K562 (cell line): Measurements from ENCODE around the gene LST1. TPM values are rescaled to one million over a fixed set of nuclear protein-coding genes. Genes with fewer than 3 reads are reported as not detected.

ENCODE experiments used
- BCL6 ChIP-seq: fragments of 250-450 bp; sonication (Bioruptor Pico); IDR thresholded peaks from 2 replicates; pipeline ENCODE4 v1.4.0; 2020
- ESRRA ChIP-seq: fragments of 450-650 bp; IDR thresholded peaks from 2 replicates; pipeline ENCODE4 v1.6.1; 2014; ENCODE audit warnings: low read depth, mild to moderate bottlenecking, moderate library complexity, borderline replicate concordance
- MIER1 ChIP-seq: fragments of 450-650 bp; IDR thresholded peaks from 2 replicates; pipeline ENCODE4 v1.6.1; 2016; ENCODE audit warnings: antibody characterized with exemption, mild to moderate bottlenecking, low read depth
- NONO ChIP-seq, 2 experiments: fragments of 200-400 bp in 1 of 2; fragments of 450-650 bp in 1 of 2; formaldehyde crosslinking in 1 of 2; IDR thresholded peaks; 2 replicates each; pipeline ENCODE4 v1.6.1; 2017; ENCODE audit warnings: low read depth in 2 of 2, mild to moderate bottlenecking in 2 of 2, moderate library complexity in 2 of 2, low read length in 1 of 2
- NRF1 ChIP-seq, 2 experiments: fragments of 450-650 bp; IDR thresholded peaks in 1 of 2; conservative IDR thresholded peaks in 1 of 2; 2 replicates each; pipeline ENCODE4 v1.6.1; 2014; ENCODE audit warnings: mild to moderate bottlenecking in 2 of 2
- PHB ChIP-seq: fragments of 250-450 bp; sonication (Bioruptor Pico); IDR thresholded peaks from 2 replicates; pipeline ENCODE4 v1.5.0; 2021
- PHTF2 ChIP-seq: fragments of 250-450 bp; sonication (Bioruptor Pico); IDR thresholded peaks from 2 replicates; pipeline ENCODE4 v1.5.0; 2021; ENCODE audit warnings: mild to moderate bottlenecking
- SAP30 ChIP-seq: fragments of 200-600 bp; sonication (generic); IDR thresholded peaks from 2 replicates; pipeline ENCODE4 v1.6.1; 2012; ENCODE audit warnings: borderline replicate concordance, low read depth, mild to moderate bottlenecking, moderate library complexity, low read length, control low read depth, inconsistent platforms; ENCODE audit not compliant: insufficient read depth, poor library complexity, severe bottlenecking
- TRIM25 ChIP-seq: fragments of 450-650 bp; IDR thresholded peaks from 2 replicates; pipeline ENCODE4 v1.7.0; 2016; ENCODE audit warnings: borderline replicate concordance
- ZFP30 ChIP-seq: fragments of 250-450 bp; sonication (Bioruptor Pico); IDR thresholded peaks from 2 replicates; pipeline ENCODE4 v1.8.0; 2022; ENCODE audit warnings: moderate library complexity, mild to moderate bottlenecking, inconsistent platforms, borderline replicate concordance
- ZNF449 ChIP-seq: fragments of 250-450 bp; sonication (Bioruptor Pico); IDR thresholded peaks from 2 replicates; pipeline ENCODE4 v1.8.0; 2022; ENCODE audit warnings: moderate library complexity, mild to moderate bottlenecking, inconsistent platforms
- ZNF77 ChIP-seq: fragments of 250-450 bp; sonication (Bioruptor Pico); IDR thresholded peaks from 2 replicates; pipeline ENCODE4 v1.5.0; 2020
- polyA plus RNA-seq, 8 experiments: library from polyadenylated mRNA; depleted of rRNA in 4 of 8; stranded (reverse) in 5 of 8; unstranded in 3 of 8; fragments of >200 nt; fragmentation: Nextera tagmentation in 2 of 8; fragmentation: Illumina TruSeq in 1 of 8; extraction: Ambion mirVana in 2 of 8; extraction: Trizol in 1 of 8; gene quantifications; 2 replicates each; pipeline versions ENCODE4 v1.2.1 to v1.2.3, GENCODE V29; 2011 to 2014; ENCODE audit warnings: inconsistent platforms in 1 of 8, missing spikeins in 1 of 8
- total RNA-seq, 7 experiments: library from RNA; depleted of rRNA in 6 of 7; stranded (reverse); fragments of >200 nt in 6 of 7; fragmentation: Illumina TruSeq in 2 of 7; extraction: Trizol in 2 of 7; gene quantifications; 2 replicates each; pipeline versions ENCODE4 v1.2.1 to v1.2.3, GENCODE V29; 2011 to 2021; ENCODE audit warnings: low replicate concordance in 1 of 7

The LST1 gene
- total and polyA plus RNA-seq, 9 of the 15 experiments (the other 6 are each of a cell fraction or from before 2014, with no cell fraction given) = 0.82 to 7.8 (median 1.7) TPM

GRCh38 chr6:31621991-31622390 is 35.9 kb downstream of the LST1 start (continued):
- TF ChIP-seq TRIM25 (no peak), ZNF449 (CRISPR knock-in tag) (no peak), PHTF2 (no peak), ZNF77 (CRISPR knock-in tag) (no peak), ESRRA (no peak), BCL6 (CRISPR knock-in tag) (no peak), NRF1 (conservative IDR thresholded peaks at IDR 0.05 in 1 of 2, IDR thresholded peaks at IDR 0.05 in 1 of 2) (no peak), MIER1 (no peak), SAP30 (no peak), ZFP30 (no peak), NONO (IDR thresholded peaks at IDR 0.05; ENCODE audit: low read depth in 2 of 2, low read length in 1 of 2) (no peak), PHB (CRISPR knock-in tag) (no peak)
